H1 (cell line): ENCODE measurements around the gene VPS35L. TPM values are rescaled to one million over a fixed set of nuclear protein-coding genes. Genes with fewer than 3 reads are reported as not detected.

Experiments used
- CTCF ChIA-PET: fragments of 300-600 bp; sonication (Branson Sonifier 250); formaldehyde crosslinking; loops from one replicate; lab custom pipeline; 2021; ENCODE audit not compliant: partially characterized antibody; lab: Charles Lee
- POLR2A ChIA-PET: fragments of 300-600 bp; sonication (Branson Sonifier 250); formaldehyde crosslinking; loops from one replicate; lab custom pipeline; 2021; ENCODE audit warnings: inconsistent platforms; ENCODE audit not compliant: partially characterized antibody; lab: Charles Lee
- DNase-seq, 2 experiments: peaks; one replicate each; pipeline versions ENCODE4 v3.0.0 to v3.0.0-alpha.2; 2010 to 2022; ENCODE audit warnings: low spot score in 2 of 2, low read depth in 1 of 2, mixed read lengths in 1 of 2
- FAIRE-seq: peaks from 2 replicates; lab custom pipeline; 2011; peaks lifted over from hg19 to GRCh38; lab: Jason Lieb, UNC
- H2AFZ ChIP-seq: 2 replicates; pipeline ENCODE4 v1.8.1; 2012; ENCODE audit warnings: low read length, inconsistent platforms
- H2AK5ac ChIP-seq: 2 replicates; pipeline ENCODE4 v1.6.1; 2013; ENCODE audit warnings: low read depth, low read length
- H2BK120ac ChIP-seq: replicated peaks from 2 replicates; pipeline ENCODE3; 2013; ENCODE audit warnings: low read depth, low read length, inconsistent platforms
- H2BK12ac ChIP-seq: 2 replicates; pipeline ENCODE4 v1.6.1; 2013; ENCODE audit warnings: low read depth, low read length
- H2BK15ac ChIP-seq: 2 replicates; pipeline ENCODE4 v1.6.1; 2013; ENCODE audit warnings: low read length
- H2BK20ac ChIP-seq: 2 replicates; pipeline ENCODE4 v1.6.1; 2013; ENCODE audit warnings: low read length
- H2BK5ac ChIP-seq: 2 replicates; pipeline ENCODE4 v1.6.1; 2013; ENCODE audit warnings: low read depth, low read length
- H3K14ac ChIP-seq: 2 replicates; pipeline ENCODE4 v1.6.1; 2013; ENCODE audit warnings: inconsistent platforms; ENCODE audit not compliant: insufficient read length
- H3K18ac ChIP-seq: 2 replicates; pipeline ENCODE4 v1.6.1; 2013; ENCODE audit warnings: low read length; ENCODE audit errors: extremely low read depth
- H3K23ac ChIP-seq: 2 replicates; pipeline ENCODE4 v1.6.1; 2013; ENCODE audit warnings: inconsistent platforms; ENCODE audit not compliant: insufficient read length
- H3K23me2 ChIP-seq: 2 replicates; pipeline ENCODE4 v1.6.1; 2013; ENCODE audit warnings: low read depth, low read length
- H3K27ac ChIP-seq: 2 replicates; pipeline ENCODE4 v1.6.1; 2011; ENCODE audit warnings: low read depth, low read length, inconsistent platforms
- H3K27me3 ChIP-seq, 4 experiments: replicated peaks in 1 of 4; 1 replicate in 1 of 4; 2 replicates in 3 of 4; pipeline versions ENCODE4 v1.6.1 to v1.8.1; 2011 to 2013; ENCODE audit warnings: low read length in 3 of 4, mild to moderate bottlenecking in 3 of 4, inconsistent platforms in 2 of 4, mixed read lengths in 2 of 4, moderate library complexity in 1 of 4; ENCODE audit not compliant: control insufficient read depth in 3 of 4, insufficient read depth in 3 of 4; ENCODE audit errors: extremely low read depth in 1 of 4
- H3K36me3 ChIP-seq, 4 experiments: 2 replicates each; pipeline versions ENCODE4 v1.6.1 to v1.8.1; 2011 to 2013; ENCODE audit warnings: mild to moderate bottlenecking in 4 of 4, low read length in 3 of 4, moderate library complexity in 2 of 4, control low read depth in 1 of 4, inconsistent platforms in 1 of 4; ENCODE audit not compliant: insufficient read depth in 4 of 4, control insufficient read depth in 2 of 4
- H3K4ac ChIP-seq: replicated peaks from 2 replicates; pipeline ENCODE3; 2013; ENCODE audit warnings: low read length, low read depth, mixed read lengths, inconsistent platforms; ENCODE audit not compliant: insufficient read length
- H3K4me1 ChIP-seq, 4 experiments: replicated peaks in 1 of 4; 1 replicate in 1 of 4; 2 replicates in 3 of 4; pipeline versions ENCODE4 v1.6.1 to v1.8.1; 2011 to 2013; ENCODE audit warnings: low read length in 3 of 4, inconsistent platforms in 2 of 4, mixed read lengths in 1 of 4; ENCODE audit not compliant: insufficient read depth in 4 of 4, control insufficient read depth in 3 of 4
- H3K4me2 ChIP-seq, 2 experiments: 2 replicates each; pipeline versions ENCODE4 v1.6.1 to v1.8.1; 2011 to 2013; ENCODE audit warnings: low read depth in 2 of 2, low read length in 2 of 2, control low read depth in 1 of 2, inconsistent platforms in 1 of 2, mild to moderate bottlenecking in 1 of 2; ENCODE audit not compliant: insufficient read depth in 1 of 2
- H3K4me3 ChIP-seq, 4 experiments: fragments of 200-600, 300-600 bp in 1 of 4; sonication (generic), shearing (Covaris generic), sonication (Bioruptor Twin) in 1 of 4; 2 replicates each; pipeline versions ENCODE4 v1.5.1 to v1.8.1; 2011 to 2016; ENCODE audit warnings: low read length in 4 of 4, low read depth in 3 of 4, control low read depth in 2 of 4, inconsistent platforms in 2 of 4, mild to moderate bottlenecking in 2 of 4, mixed read lengths in 1 of 4, moderate library complexity in 1 of 4; ENCODE audit not compliant: insufficient read depth in 2 of 4; ENCODE audit errors: extremely low read depth in 1 of 4
- H3K56ac ChIP-seq: replicated peaks from 2 replicates; pipeline ENCODE3; 2013; ENCODE audit warnings: low read depth, mild to moderate bottlenecking, mixed read lengths, low read length, inconsistent platforms; ENCODE audit not compliant: insufficient read length
- H3K79me1 ChIP-seq: 2 replicates; pipeline ENCODE4 v1.6.1; 2013; ENCODE audit warnings: low read depth, low read length, control low read depth
- H3K79me2 ChIP-seq, 2 experiments: 2 replicates each; pipeline versions ENCODE4 v1.6.1 to v1.8.1; 2012 to 2013; ENCODE audit warnings: low read length in 2 of 2, mild to moderate bottlenecking in 2 of 2, inconsistent platforms in 1 of 2; ENCODE audit not compliant: insufficient read depth in 2 of 2, control insufficient read depth in 1 of 2
- H3K9ac ChIP-seq, 4 experiments: replicated peaks in 1 of 4; 1 replicate in 1 of 4; 2 replicates in 3 of 4; pipeline versions ENCODE4 v1.6.1 to v1.8.1; 2011 to 2013; ENCODE audit warnings: low read depth in 3 of 4, low read length in 3 of 4, control low read depth in 2 of 4, mild to moderate bottlenecking in 2 of 4, moderate library complexity in 2 of 4, inconsistent platforms in 1 of 4; ENCODE audit errors: extremely low read depth in 1 of 4
- H3K9me3 ChIP-seq, 2 experiments: 2 replicates each; pipeline versions ENCODE4 v1.6.1 to v1.8.1; 2012 to 2013; ENCODE audit warnings: mild to moderate bottlenecking in 2 of 2, moderate library complexity in 2 of 2, control low read depth in 1 of 2, inconsistent platforms in 1 of 2, low read depth in 1 of 2, low read length in 1 of 2, mixed read lengths in 1 of 2; ENCODE audit not compliant: insufficient read depth in 2 of 2
- H4K20me1 ChIP-seq, 2 experiments: replicated peaks in 1 of 2; 2 replicates each; pipeline versions ENCODE3 to v1.8.1; 2011 to 2013; ENCODE audit warnings: inconsistent platforms in 2 of 2, low read length in 2 of 2, mild to moderate bottlenecking in 1 of 2; ENCODE audit not compliant: insufficient read depth in 2 of 2, control insufficient read depth in 1 of 2
- H4K5ac ChIP-seq: 2 replicates; pipeline ENCODE4 v1.6.1; 2013; ENCODE audit warnings: low read length, low read depth, mixed read lengths, inconsistent platforms; ENCODE audit not compliant: insufficient read length
- H4K8ac ChIP-seq: 2 replicates; pipeline ENCODE4 v1.8.0; 2013; ENCODE audit warnings: mild to moderate bottlenecking, moderate library complexity, low read length, inconsistent platforms; ENCODE audit not compliant: insufficient read depth; ENCODE audit errors: extremely low read depth
- H4K91ac ChIP-seq: replicated peaks from 2 replicates; pipeline ENCODE3; 2013; ENCODE audit warnings: low read length, mixed read lengths, inconsistent platforms; ENCODE audit not compliant: insufficient read length
- SAP30 ChIP-seq: fragments of 300-600 bp; sonication (generic); IDR thresholded peaks from 2 replicates; pipeline ENCODE4 v1.7.1; 2012; ENCODE audit warnings: low read length, moderate library complexity, mild to moderate bottlenecking, inconsistent platforms; ENCODE audit not compliant: insufficient read depth, insufficient replicate concordance
- SP1 ChIP-seq: IDR thresholded peaks from 2 replicates; pipeline ENCODE4 v1.6.1; 2011; ENCODE audit warnings: low read depth, low read length
- WGBS, 2 experiments: shearing (Covaris generic) in 1 of 2; methylation state at CpG; one replicate each; pipeline versions ENCODE4 v1.1.6 to v1.1.7; 2013 to 2015; ENCODE audit warnings: low lambda C conversion rate in 2 of 2, mixed read lengths in 2 of 2, inconsistent platforms in 1 of 2, low coverage in 1 of 2, missing lambda C conversion rate in 1 of 2; ENCODE audit not compliant: insufficient replicate concordance in 2 of 2, insufficient coverage in 1 of 2, insufficient read length in 1 of 2; ENCODE audit errors: extremely low coverage in 1 of 2, missing lambda C conversion rate in 1 of 2; 5-methylcytosine and 5-hydroxymethylcytosine counted together
- polyA plus RNA-seq, 7 experiments: library from polyadenylated mRNA; depleted of rRNA in 3 of 7; stranded (reverse) in 5 of 7; unstranded in 2 of 7; fragments of >200 nt in 5 of 7; fragments of 200-250 nt in 2 of 7; gene quantifications; 1 replicate in 5 of 7; 2 replicates in 1 of 7; 4 replicates in 1 of 7; pipeline versions ENCODE4 v1.2.1 to v1.2.3, GENCODE V29; 2011 to 2013; ENCODE audit warnings: missing spikeins in 2 of 7, mixed read lengths in 2 of 7
- total RNA-seq: library from RNA; stranded (reverse); fragmentation: NEBNext Ultra II Directional; extraction: Animal tissue kit (Norgen Biotek cat#: 25700); gene quantifications from 2 replicates; pipeline ENCODE4 v1.2.1, GENCODE V29; 2021

VPS35L gene
- total and polyA plus RNA-seq, 2 of the 8 experiments (the other 6 are each of a cell fraction or from before 2014, with no cell fraction given), result 31.5 to 57.1 TPM

DNA sequence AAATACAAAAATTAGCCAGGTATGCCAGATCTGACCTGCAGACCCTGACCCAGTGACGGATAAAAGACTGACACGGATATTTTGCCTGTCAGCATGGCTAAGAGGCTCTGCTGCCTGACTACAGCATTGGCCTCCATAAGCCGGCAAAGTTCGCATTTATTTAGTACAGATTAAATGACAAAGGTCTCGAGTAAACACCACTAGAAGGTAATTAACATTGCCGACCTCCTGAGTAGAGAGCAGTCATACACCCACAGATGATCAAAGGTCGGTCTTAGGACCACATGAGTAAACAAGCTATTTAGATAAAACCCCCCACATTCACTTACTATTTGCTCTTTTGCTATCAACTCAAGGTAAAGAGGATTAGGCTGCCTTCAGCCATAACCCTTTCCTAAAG, 106.8 kb downstream of the VPS35L start:
- peaks cover 0 to 10% of the 10 kb centered on the region in 2 experiments; a peak in 2 of 4 replicates for H3K9me3 ChIP-seq
- H3K23ac ChIP-seq, result no peak overlapping the region
- 81% methylated on average over 7 of the region's 7 CpGs; no CpG with 5 or more reads in 1 of the 2 experiments for WGBS, 2 experiments
- no peak overlapping the region for H3K4me3 ChIP-seq
- H3K79me1 ChIP-seq, result no peaks in the 10 kb centered on the region
- H2BK12ac ChIP-seq, result no peak overlapping the region
- H3K23me2 ChIP-seq, result no peaks in the 10 kb centered on the region
- CTCF ChIA-PET, result interaction anchor here (0.9 to 1.3 kb wide), 2 partner anchors 18 to 209 kb away, joined by 3 to 4 read pairs; no protein-coding TSS in a partner anchor
- H2BK20ac ChIP-seq, result no peak overlapping the region
- no peak for FAIRE-seq
- no peak overlapping the region for H3K27ac ChIP-seq
- H4K8ac ChIP-seq, result no peak overlapping the region
- POLR2A ChIA-PET, result no interaction called here
- H2BK120ac ChIP-seq, result no peak overlapping the region
- H3K14ac ChIP-seq, result no peak overlapping the region
- H2BK15ac ChIP-seq, result no peak overlapping the region
- H2AFZ ChIP-seq, result no peak overlapping the region
- TF ChIP-seq SAP30, result no peak
- no peak for TF ChIP-seq SP1
- H2AK5ac ChIP-seq, result no peak overlapping the region
- H2BK5ac ChIP-seq, result no peak overlapping the region
- H3K9ac ChIP-seq, result no peak overlapping the region
- peaks cover 0 to 12% (median 7%) of the 10 kb centered on the region in 4 experiments; a peak in 5 of 8 replicates for H3K36me3 ChIP-seq
- no peak overlapping the region for H3K4me2 ChIP-seq
- H4K5ac ChIP-seq, result no peak overlapping the region
- H3K4me1 ChIP-seq, result no peaks in the 10 kb centered on the region
- no peak overlapping the region for H3K18ac ChIP-seq
- H3K27me3 ChIP-seq, result no peaks in the 10 kb centered on the region
- no peak overlapping the region for H3K56ac ChIP-seq
- H3K4ac ChIP-seq, result no peak overlapping the region
- H4K20me1 ChIP-seq, result no peaks in the 10 kb centered on the region
- no peaks in the 10 kb centered on the region for H3K79me2 ChIP-seq
- no peak overlapping the region for H4K91ac ChIP-seq
- peak in 1 of 2 experiments; percentile 43 for DNase-seq
